SH-SY5Y (cell line): ENCODE measurements around the gene ERG28.

ENCODE experiments used
- GATA2 ChIP-seq: IDR thresholded peaks from 2 replicates; pipeline ENCODE4 v1.6.1; 2011; ENCODE audit warnings: mild to moderate bottlenecking, low read depth, low read length
- GATA3 ChIP-seq: IDR thresholded peaks from 2 replicates; pipeline ENCODE4 v1.6.1; 2011; ENCODE audit warnings: low read depth, mild to moderate bottlenecking, low read length, moderate library complexity

DNA sequence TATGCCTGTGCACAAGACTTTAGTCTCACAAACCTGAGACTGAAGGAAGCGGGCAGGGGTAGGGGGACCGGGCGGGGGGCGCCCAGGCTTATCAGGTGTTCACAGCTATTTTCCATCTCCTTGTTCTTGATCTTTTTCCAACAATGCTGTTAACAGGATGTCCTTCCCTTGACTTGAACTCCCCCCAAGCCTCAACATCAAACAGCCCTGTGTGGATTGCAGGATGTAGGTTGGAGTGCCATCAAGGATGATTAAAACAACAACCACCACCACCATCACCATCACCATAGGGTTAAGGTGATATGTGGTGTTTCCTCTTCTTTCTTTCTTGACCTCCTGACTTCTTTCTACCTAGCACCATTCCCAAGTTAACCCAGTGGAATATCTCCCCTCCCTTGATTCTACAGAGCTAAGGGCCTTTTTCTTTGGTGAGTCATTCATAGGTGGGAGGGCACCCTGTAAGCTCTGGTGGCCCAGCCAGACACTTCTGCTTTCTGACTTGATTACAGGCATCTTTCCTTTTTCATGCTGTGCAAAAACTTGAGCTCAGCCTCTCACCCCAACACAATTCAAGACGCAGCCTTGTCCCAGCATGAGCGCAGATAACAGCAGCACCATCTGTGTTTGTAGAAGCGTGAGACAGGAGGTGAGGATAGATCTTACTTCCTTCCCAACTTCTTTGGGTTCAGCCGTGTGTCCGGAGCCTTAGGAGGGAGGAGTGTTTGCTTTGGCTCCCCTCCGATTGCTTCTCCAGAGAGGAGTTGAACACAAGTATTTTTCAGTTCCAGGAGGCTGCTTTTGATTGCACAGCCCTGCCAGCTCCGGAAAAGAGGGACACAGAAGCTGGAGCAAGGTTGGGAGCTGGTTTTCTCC is 55.5 kb downstream of the ERG28 start:
- TF ChIP-seq GATA2: no peak
- TF ChIP-seq GATA3: no peak
